HG02981 (cell line): ENCODE data around the gene EGLN2.
"Not testable (repeated sequence)": the region's sequence is repeated elsewhere in the genome, so short reads cannot be mapped to it uniquely, and the experiment has no call there.

Source experiments
- ATAC-seq: cut with Tn5 transposase; IDR thresholded peaks from one replicate; pipeline ENCODE4 v1.9.1; 2021; ENCODE audit warnings: mild to moderate bottlenecking, moderate library complexity; ENCODE audit not compliant: unreplicated experiment

Gene EGLN2

GRCh38 chr19:40798683-40799557 is at the start of gene EGLN2:
Gene EGLN2 (plus strand): TSS chr19:40799191. CDS start chr19:40800573, 1,382 bp downstream.
- peak; percentile 78 for ATAC-seq

DNA sequence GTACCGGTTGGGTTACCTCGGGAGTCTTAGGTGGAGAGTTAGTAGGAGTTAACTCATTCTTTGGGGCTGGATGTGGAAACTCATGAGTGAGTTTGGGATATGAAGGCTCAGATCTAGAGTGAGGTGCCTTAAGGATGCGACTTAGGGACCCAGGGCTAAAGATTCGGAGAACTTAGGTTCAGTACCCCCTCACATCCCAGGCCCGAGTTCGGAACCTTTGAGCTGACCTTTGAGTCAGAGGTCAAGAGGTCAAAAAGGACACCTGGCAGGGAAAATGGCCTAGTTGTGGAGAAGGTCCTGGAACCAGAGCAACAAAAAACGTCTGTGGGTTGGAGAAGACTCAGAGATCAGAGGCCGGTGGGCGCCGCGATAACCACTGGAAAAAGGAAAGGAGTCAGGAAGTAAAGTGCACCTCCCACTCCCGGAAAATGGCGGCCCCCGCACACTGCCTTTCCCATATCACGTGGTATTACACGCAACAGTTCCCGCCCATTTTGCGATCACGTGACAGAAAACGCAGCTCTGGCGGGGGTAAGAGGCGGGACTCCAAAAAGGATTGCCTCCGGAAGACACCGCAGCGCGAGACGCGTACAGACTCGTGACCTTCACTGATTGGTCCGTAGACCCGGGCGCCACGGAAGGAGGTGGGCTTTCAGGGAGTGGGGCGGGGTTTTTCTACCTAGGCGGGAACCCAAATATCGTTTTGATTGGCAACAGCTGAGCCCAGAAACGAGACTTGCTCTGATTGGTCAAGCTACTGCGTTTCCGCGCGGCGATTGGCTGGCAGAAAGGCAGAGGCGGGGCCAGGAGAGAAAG is 48.7 kb upstream of the EGLN2 start, which contains the start of gene ACTMAP:
Gene ACTMAP, minus strand, starts transcription at position 420 of the 816 bp plus-strand sequence. CDS start 674 bp downstream, outside the sequence.
- peak; percentile 83 for ATAC-seq

- peak; percentile 50 for ATAC-seq
These were observed 48.0 kb upstream of the EGLN2 start, which contains the start of gene SNRPA for GRCh38 chr19:40750874-40751537. Gene SNRPA (plus strand): TSS chr19:40751203. CDS start chr19:40751409, 206 bp downstream.

- ATAC-seq: no peak
These were observed 46.7 kb upstream of the EGLN2 start for GRCh38 chr19:40752257-40752781.

DNA sequence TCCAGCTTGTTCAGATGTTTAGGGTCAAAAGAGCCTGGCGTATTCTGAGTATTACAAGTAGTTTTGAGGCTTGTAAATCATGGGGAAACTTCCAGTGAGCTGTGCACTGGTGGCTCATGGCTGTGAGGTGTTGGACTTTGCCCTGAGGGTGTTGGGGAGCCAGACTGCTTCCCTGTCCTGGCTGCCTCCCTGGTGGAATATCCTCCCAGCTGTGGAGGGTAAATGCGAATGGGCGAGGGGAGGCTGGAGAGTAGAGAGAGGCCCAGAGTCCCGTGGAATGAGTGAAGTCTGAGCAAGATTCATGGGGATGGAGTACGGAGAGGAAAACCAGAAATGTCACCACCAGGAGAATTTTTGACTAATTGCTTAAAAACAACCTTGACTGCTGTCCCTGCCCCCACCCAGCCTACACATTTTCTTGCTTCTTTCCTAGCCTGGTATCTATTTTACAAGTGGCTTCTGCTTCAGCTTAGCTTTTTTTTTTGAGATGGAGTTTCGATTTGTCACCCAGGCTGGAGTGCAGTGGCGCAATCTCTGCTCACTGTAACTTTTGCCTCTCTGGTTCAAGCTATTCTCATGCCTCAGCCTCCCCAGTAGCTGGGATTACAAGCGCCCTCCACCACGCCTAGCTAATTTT is 44.3 kb upstream of the EGLN2 start:
- ATAC-seq: no peak

DNA sequence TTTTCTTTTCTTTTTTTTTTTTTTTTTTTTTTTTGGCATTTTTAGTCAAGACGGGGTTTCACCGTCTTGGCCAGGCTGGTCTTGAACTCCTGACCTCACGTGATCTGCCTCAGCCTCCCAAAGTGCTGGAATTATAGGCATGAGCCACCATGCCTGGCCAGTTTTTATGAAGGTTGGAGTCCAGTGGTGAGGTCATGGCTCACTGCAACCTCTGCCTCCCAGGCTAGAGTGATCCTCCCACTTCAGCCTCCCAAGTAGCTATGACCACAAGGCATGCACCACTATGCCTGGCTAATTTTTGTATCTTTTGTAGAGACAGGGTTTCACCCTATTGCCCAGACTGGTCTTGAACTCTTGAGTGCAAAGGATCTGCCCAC is 43.8 kb upstream of the EGLN2 start:
- ATAC-seq: no peak

GRCh38 chr19:40755791-40756190 is 43.2 kb upstream of the EGLN2 start:
- no peak for ATAC-seq

GRCh38 chr19:40756502-40757110 is 42.4 kb upstream of the EGLN2 start:
- ATAC-seq: no peak

DNA sequence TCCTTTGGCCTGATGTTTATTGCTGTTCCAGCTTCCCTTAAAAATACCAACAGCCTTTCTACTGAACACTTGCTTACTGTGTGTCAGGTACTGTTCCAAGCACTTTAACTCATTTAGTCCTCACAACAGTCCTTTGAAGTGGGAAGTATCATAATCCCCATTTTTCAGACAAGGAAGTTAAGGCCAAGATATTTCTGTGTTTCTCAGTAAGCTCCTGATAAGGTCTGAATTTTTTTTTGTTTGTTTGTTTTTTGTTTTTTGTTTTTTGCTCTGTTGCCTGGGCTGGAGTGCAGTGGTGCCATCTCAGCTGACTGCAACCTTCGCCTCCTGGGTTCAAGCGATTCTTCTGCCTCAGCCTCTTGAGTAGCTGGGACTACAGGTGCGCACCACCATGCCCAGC is 40.5 kb upstream of the EGLN2 start:
- ATAC-seq: no peak

DNA sequence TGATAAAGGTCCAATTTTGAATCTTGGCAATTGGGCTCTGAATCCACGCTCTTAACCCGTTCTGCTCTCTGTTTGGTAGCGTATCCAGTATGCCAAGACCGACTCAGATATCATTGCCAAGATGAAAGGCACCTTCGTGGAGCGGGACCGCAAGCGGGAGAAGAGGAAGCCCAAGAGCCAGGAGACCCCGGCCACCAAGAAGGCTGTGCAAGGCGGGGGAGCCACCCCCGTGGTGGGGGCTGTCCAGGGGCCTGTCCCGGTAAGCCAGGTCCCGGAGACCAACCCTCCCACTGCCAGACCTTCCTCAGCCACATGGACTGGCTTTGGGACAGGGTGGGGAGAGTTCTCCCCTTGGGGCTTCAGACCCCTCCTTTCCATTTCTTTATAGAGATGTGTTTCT is 39.6 kb upstream of the EGLN2 start:
- ATAC-seq: no peak

GRCh38 chr19:40762754-40763470 is 36.1 kb upstream of the EGLN2 start:
- ATAC-seq: no peak

DNA sequence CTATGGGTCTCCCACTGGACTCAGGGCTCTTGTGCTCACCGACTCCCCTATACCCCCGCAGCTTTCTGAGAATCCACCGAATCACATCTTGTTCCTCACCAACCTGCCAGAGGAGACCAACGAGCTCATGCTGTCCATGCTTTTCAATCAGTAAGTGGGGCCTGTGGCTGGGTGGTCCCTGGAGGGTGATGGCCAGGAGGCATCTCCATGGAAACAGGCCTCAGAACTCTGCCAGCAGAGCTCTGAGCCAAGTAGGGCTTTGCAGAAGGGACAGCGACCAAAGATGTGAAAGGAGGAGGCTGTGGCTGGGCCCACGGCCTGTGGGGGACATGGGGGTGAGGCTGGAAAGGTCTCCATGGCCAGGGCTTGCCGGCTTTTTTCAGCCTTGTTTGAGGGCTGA is 35.5 kb upstream of the EGLN2 start:
- no peak for ATAC-seq

- ATAC-seq: no peak
These were observed 35.0 kb upstream of the EGLN2 start for GRCh38 chr19:40763963-40764362.

GRCh38 chr19:40766385-40766784 is 32.6 kb upstream of the EGLN2 start:
- ATAC-seq: not testable (repeated sequence)

DNA sequence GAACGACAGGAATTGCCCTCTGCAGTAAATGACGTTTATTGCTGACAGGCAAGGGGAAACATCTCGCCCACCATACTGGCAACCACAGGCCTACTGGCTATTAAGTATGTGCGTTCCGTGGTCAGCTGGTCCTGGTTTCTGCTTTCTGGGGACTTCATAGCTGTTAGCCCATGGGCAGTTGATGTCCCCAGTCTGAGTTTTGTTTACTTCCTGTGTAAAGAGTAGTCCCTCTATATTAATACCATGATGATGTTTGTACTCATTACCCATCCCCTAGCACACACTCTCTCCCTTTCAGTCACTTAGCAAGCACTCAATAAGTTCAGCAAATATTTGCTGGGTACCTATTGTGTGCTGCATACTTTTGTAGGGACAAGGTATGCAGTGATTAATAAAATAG is 30.1 kb upstream of the EGLN2 start:
- no peak for ATAC-seq

DNA sequence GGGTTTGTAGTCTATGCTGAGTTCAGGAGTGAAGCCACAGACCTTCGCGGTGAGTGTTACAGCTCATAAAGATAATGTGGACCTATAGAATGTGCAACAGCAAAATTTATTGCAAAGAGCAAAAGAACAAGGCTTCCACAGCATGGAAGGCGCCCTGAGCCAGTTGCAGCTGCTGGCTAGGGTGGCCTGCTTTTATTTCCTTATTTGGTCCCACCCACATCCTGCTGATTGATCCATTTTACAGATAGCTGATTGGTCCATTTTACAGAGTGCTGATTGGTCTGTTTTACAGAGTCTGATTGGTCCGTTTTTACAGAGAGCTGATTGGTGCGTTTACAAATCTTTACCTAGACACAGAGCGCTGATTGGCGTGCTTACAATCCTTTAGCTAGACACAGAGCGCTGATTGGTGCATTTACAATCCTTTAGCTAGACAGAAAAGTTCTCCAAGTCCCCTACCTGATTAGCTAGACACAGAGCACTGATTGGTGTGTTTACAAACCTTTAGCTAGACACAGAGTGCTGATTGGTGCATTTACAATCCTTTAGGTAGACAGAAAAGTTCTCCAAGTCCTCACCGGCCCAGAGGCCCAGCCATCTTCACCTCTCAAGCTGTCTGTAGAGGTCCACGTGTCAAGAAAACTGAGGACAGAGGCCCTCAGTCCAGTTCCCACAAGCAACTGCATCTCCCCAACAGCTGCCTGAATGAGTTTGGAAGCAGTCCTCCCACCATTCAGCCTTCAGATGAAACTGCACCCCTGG is 27.7 kb upstream of the EGLN2 start:
- ATAC-seq: not testable (repeated sequence)

- ATAC-seq: no peak
These were observed 23.9 kb upstream of the EGLN2 start, which contains the start of gene MIA for GRCh38 chr19:40774916-40775631. Gene MIA (plus strand): TSS chr19:40775521. CDS start chr19:40775543, 22 bp downstream.

DNA sequence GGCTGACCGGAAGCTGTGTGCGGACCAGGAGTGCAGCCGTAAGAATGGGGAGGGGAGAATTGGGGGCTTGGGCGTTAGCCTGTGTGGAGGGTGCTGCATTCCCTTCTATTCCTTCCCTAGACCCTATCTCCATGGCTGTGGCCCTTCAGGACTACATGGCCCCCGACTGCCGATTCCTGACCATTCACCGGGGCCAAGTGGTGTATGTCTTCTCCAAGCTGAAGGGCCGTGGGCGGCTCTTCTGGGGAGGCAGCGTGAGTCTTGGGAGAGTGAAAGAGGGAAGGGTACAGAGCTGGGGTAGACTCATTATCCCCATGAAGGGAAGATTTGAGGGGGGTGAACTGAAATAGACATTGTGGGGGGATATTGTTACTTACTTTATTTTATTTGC is 23.4 kb upstream of the EGLN2 start:
- no peak for ATAC-seq
